Measurements from ENCODE around the gene NT5DC2.

NT5DC2 gene

DNA sequence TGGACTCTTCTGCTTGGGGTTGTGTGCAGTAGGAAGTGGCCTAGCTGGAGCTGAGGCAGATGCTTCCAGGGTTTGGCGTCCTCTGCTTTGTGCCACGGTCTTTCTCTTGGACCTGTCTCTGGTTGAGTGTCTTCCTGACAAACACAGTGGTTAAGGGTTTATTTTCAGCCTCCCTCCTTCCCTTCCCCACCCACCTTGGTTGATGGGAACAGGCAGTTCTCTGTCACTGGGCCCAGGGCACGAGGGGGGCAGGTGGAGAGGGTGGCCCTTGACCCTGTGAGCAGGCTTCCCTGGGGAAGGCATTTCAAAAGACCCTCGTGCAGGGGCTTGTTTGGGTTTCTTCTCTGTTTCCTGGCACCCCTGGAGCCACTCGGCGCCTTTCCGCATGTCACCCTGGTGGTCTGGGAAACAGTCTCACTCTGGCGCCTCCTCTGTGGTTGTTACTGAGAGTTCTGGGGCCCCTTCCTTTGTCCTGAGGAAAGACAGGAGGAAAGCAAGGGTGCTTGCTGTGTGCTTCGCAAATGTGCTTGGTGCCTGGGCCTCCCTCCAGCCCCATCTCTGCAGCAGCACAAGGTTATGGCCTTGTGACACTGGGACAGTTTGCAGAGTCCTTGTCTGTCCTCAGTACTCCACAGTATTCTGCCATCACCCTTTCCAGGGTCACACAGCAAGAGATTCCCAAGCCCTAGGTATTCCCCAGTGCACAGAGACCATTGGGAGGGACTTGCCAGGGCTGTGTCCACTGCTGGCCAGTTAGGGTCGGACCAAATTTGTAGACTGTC lies 48.8 kb downstream of the NT5DC2 start:
- DNase-seq, result no peak

DNA sequence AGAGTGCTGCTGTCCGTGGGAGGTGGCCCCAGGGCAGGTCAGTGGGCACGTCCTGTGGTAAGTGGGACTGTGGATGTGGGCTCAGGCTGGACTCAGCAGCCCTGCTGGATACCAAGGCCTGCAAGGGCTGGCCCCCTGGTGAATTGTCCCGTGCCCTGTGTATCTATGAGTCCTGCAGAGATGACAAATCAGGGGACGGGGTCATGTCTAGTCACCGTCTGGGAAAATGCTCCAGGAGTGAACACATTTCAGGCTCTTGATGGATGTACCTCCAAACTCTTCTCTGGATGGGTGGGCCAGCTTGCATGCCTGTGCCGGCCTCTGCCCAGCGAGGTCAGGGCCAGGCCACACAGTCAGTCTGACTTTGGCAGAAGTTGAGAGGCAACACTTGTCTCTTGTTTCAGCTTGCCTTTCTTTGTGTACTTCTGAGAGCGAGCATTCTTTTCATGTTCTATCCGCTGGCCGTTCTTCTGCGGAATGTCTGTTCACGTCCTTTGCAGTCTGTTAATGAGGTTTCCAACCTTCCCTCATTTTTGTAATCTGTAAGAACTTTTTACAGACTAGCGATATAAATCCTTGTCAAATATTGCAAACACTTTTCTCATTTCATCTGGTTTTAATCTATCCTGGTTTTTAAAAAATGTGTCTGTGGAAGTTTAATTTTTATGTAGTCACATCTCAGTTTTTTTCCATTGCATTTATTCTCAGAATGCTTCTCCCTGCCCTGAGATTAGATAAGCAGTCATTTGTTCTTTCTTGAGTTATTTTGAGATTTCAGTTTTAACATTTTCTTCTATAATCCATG lies 49.9 kb downstream of the NT5DC2 start:
- DNase-seq, result no peak

DNA sequence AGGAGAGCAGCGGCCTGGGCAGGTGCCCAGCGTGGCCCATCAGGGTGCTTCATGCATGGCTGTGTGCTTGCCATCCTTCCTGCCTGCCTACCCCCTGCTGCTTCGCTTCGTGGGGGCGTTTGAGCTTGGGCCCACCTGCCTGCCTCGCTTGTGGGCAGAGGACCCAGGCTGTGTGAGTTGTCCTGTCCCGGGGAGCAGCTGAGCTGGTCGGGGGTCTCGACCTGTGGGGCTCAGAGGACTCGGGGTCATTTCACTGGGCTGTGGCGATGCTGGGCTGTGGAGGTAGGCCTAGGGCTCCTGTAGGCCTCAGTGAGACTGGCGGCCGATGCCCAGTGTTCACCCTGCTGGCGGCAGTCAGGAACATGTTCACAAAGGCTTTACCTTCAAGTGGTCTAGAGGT lies 50.6 kb downstream of the NT5DC2 start:
- DNase-seq, result no peak

DNA sequence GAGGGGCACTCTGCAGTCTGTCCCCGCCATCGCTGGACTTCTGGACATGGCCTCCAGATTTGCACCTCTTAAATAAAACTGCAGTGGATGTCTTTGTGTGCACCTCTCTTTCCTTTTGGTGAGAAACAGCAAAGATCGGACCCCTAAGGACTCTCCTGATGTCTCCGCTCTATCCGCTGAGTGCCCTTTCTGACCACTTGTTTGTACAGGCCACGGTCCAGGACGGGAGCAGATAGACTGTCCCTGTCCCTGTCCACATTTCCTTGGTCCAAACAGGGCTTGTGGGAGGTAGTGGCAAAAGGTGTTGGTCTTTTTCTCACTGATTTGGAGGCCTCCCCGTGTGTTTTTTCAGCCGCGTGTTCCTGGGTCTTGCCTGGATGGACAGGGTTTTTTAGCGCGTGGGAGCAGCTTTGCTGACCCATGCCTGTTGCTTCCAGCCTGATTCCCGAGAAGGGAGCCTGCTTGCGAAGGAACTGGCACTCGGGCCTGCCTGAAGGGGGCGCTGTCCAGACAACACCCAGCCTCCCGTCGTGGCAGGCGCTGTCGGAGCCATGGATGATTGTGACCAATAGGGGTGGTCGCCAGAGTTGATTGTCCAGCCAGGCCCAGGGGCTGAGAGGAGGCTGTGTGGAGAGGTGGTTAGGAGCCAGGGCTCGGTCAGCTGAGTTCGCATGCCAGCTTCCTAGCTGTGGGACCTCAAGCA lies 51.7 kb downstream of the NT5DC2 start:
- no peak for DNase-seq

DNA sequence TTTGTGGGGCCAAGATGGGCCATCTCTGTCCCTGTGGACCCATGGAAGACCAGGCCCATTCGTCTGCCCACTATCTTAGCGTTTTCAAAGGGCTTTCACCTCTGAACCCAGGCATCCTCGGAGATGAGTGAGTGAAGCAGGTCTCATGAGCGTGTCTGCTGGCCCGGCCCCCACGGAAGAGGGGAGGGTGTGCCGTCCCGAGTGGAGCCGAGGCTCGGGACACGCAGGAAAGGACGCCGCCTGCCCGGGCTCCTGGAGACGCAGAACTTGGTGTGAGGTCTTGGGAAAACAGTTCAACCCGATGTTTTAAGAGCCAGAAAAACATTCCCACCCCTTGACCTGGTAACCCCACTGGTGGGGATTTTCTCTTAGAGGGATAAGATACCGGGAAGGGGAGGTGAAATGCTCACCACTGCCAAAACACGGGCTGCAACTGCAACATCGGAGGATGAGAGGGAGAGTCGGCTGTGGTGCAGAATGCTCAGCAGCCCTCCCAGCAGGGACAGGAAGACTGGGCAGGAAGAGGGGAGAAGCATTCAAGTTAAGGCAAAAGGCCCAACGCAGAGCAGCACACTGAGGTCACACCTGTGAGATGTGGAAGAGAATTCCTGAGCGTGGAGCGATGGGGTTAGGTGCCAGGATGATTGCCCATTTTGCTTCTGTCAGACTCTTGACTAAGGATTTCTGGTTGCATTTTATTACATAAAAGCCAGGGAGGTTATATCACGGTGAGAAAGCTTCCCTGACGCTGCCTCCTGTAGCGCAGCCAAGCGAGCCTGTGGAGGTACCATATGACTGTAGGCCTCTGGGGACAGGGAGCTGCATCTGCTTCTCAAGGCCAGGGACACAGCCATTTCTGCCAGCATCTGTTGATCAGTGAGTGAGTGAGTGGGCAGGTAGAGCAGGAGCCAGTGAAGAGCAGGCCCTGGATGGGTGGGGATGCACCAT lies 52.6 kb downstream of the NT5DC2 start:
- no peak for DNase-seq

DNA sequence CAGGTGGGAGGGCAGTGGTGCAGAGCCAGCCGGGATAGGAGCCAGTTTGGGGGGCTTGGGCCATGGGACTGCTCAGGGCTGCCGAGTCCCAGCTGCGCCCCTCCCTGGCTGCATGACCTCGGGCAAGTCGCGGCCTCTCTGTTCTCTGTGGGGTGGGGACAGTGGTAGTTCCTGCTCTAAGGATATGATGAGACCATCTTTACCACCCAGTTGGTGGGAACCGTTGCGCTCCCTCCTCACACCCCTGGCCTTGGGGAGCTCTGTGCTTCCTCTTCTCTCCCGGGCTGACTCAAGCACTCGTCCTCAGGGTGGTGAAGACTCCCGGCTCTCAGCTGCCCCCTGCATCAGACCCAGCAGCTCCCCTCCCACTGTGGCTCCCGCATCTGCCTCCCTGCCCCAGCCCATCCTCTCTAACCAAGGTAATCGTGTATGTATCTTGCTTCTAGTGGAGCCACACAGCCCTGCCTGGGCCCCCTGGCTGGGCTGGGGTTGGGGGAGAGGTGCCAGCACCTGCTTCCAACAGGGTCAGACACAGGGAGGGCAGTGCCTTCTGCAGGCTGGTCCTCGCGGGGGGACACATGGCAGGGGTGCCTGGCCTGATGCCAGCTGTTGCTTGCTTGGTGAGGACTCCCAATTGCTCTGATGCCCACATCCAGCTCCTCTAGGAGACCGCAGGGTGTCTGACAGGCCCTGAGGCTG lies 53.6 kb downstream of the NT5DC2 start:
- DNase-seq, result no peak

DNA sequence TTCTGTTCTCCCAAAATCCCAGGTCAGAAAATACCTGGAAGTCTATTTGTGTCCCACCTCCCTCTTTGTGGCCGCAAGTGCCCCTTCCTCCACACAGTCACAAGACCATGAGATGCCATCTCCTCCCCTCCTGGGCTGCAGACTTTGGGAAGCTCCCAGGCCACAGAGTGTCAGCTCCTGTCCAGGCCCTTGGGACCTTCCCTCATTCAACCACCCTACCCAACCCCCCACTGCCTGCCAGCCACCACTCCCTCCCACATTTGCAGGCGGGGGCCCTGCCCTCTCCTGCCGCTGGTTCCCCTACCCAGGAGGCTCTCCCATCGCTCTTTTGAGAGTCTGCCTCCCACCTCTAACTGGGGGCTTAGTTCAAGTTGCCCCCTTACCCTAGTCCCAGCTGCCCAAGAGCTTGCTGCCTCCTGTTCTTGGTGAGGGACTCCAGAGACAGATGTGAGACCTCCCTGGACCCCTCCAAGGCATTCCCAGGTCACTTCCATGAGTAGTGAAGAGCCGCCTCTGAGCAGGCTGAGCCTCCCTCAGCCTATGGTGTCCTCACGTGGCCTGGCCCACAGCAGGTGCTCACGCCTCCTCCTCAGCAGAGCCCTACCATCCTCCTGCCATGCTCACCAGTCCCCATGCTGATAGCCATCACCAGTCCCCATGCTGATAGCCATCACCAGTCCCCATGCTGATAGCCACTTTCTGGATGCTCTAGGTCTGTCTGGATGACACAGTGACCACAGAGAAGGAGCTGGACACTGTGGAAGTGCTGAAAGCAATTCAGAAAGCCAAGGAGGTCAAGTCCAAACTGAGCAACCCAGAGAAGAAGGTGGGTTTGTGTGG lies 54.4 kb downstream of the NT5DC2 start:
- DNase-seq, result no peak

DNA sequence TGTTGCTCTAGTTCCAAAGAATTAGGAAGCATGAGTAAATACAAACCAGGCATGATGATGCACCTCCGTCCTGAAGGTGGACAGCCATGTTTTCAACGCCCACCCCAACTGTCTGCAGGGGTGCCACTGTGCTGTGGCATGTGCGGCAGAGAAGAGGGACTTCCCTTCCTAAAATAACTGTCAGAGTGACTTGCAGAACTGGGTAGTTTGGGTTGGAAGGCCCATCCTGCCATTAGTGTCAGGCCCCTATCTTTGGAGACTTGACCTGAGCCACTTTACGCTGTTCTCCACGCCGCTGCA lies 55.9 kb downstream of the NT5DC2 start:
- DNase-seq, result no peak

DNA sequence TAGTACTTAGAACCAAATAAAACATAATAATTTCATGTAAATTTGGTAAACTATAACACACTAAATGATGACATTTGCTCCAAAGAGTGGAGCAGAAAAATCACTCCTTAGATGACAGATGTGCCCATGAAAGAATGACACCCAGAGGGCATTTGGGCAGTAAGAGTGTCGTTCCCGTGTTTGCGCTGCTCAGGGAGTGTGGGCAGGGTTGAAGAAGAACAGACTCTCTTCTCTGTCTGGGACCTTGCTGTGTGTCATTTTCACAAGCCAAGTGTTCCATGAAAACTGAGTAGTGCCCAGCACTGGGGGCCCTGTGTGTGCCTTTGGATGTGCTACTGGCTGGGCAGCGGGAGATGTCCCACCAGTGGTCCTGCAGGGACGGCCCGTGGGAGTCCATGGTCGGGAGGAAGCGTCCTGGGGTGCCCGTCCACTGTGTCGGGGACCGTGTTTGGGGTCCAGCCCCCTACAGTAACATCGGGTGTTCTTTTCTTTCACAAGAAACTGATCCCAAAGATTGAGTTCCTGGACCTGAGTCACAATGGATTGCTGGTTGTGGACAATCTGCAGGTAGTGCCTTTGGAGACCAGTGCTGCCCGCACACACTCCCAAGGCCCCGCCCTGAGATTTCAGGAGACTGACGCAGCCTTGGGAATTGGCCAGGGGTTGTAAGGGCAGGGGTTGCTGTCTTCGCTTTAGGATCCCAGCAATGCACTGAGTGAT lies 56.4 kb downstream of the NT5DC2 start:
- no peak for DNase-seq

Measured in EL (cell line).